HG03095 (cell line): Measurements from ENCODE around the gene AIFM2.
"Not testable (repeated sequence)": the region's sequence is repeated elsewhere in the genome, so short reads cannot be mapped to it uniquely, and the experiment has no call there.

Source experiments
- ATAC-seq: cut with Tn5 transposase; IDR thresholded peaks from one replicate; pipeline ENCODE4 v1.9.1; 2021; ENCODE audit warnings: moderate library complexity; ENCODE audit not compliant: unreplicated experiment

The AIFM2 gene

GRCh38 chr10:70132098-70133029, at the start of gene AIFM2:
Gene AIFM2 (minus strand): TSS chr10:70132825. CDS start chr10:70124084, 8,741 bp downstream.
- ATAC-seq = peak; percentile 69

- ATAC-seq = not testable (repeated sequence)
Observed at GRCh38 chr10:70179209-70179608, 46.6 kb upstream of the AIFM2 start.

DNA sequence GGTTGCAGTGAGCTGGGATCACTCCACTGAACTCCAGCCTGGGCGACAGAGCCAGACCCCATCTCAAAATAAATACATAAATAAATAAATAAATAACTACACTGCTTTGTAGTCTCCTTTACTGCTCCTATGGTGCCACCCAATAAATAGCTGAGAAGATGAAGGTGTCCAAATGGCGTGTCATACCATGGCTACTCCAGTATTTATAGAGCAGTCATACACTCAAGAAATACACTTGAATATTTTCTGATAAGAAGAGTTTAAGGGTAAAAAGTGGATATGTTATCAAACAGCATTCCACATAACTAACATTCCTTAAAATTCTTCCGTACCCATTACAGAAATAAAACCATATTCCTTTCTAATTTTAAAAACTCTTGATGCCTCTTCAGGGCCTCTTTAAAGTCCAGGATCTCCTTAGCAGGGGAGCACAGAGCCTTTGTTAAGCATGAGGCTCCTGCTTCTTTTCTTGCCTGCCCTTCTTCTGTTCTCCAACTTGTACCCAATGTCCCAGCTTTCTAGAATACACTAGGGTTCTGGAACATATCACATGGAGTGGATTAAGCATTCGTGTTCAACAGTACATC, 45.6 kb upstream of the AIFM2 start:
- ATAC-seq = no peak

DNA sequence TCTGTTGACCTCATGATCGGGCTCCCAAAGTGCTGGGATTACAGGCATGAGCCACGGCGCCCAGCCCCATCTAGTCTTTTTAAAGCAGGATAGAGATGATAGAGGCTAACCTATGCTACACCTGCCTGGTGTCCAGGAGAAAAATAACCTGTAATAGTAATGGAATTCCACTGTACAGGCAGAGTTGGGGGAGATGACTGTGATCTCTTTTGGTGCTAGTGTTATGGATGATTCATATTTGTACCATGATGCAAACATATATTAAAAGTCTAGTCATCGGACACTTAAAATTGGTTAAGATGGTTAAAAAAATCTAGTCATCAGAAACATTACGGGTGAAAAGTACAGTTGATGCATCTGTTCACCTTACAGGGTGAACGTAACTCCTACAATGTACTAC, 43.8 kb upstream of the AIFM2 start:
- ATAC-seq = no peak

DNA sequence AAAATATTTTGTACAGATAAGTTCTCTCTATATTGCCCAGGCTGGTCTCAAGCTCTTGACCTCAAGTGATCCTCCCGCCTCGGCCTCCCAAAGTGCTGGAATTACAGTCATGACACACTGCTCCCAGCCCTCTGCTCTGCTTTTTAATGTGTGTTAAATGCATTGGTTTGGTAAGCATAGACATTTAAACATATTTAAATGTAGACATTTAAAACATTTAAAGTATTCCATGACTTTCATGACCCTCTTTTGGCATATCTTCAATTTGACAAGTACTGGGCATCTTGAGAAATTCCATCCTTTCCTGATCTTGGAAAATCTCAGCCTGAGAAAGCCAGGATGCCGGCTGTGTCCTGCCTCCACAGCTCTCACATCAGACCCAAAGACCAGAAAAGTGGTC, 42.9 kb upstream of the AIFM2 start:
- ATAC-seq = no peak

GRCh38 chr10:70174058-70174741, 41.6 kb upstream of the AIFM2 start:
- no peak for ATAC-seq

DNA sequence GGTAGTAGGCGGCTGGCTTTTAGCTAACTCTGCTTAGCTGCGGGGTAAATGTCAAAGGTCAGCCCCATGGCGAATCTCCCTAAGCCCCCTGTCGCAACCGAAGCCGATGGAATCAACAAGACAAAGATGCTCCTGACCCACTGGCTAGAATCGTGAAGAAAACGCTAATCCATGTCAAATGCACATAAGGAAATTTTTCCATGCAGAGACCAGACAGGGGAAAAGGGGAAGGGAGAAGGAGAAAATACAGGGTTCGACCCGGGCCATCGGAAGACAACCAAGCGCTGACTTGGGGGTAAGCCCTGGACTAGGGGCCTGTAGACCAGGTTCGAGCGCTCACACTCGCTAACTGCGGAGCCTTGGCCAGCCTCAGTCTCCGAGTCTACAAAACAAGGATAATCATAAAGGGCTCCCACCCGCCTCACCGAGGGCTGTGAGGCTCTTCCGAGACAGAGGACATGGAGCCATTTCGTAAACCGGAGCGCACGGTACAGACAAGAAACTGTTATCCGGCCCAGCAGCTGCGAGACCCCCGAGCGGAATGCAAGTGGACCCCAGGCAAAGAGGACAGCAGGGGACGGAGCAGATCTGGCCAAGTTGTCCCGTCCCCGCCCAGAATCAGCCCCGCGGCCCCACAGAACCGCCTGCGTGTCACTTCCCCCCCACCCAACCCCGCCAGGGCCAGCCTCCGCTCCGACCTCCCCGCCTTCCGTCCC, 37.2 kb upstream of the AIFM2 start:
- ATAC-seq = no peak

GRCh38 chr10:70169011-70169410, 36.4 kb upstream of the AIFM2 start:
- no peak for ATAC-seq

DNA sequence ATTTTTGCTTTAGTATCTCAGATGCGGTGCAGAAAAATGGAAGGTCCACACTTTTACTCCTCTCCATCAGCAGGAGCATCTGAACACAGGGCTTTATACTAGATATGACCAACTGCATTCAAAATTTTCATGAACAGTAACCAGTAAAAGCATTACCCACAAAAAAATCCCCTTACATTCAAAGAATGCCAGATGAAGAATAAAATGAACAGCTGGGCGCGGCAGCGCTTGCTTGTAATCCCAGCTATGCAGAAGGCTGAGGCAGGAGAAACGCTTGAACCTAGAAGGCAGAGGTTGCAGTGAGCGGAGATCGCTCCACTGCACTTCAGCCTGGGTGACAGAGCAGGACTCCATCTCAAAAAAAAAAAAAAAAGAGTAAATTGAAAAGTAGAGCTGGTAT, 34.6 kb upstream of the AIFM2 start:
- no peak for ATAC-seq

GRCh38 chr10:70166394-70166793, 33.8 kb upstream of the AIFM2 start:
- ATAC-seq = no peak

DNA sequence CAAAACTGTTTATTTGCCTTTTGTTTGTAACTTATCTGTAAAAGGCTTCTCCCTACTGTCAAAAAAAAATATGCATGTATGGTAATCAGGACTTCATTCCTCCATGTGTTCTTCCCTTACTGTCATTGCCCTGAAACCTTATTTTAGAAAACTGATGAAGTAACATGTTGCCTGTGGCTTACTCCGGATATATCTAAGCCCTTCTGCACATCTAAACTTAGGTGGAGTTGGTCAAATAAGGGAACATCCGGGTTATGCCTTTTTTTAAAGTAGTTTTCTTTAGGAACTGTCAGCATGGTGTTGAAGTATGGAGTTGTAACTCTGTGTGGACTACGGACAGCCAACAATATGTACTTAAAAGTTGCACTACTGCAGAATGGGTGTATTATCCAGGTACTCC, 31.5 kb upstream of the AIFM2 start:
- no peak for ATAC-seq

- ATAC-seq = no peak
Observed at GRCh38 chr10:70163448-70163847, 30.8 kb upstream of the AIFM2 start.

GRCh38 chr10:70162892-70163201, 30.2 kb upstream of the AIFM2 start:
- peak; percentile 79 for ATAC-seq

DNA sequence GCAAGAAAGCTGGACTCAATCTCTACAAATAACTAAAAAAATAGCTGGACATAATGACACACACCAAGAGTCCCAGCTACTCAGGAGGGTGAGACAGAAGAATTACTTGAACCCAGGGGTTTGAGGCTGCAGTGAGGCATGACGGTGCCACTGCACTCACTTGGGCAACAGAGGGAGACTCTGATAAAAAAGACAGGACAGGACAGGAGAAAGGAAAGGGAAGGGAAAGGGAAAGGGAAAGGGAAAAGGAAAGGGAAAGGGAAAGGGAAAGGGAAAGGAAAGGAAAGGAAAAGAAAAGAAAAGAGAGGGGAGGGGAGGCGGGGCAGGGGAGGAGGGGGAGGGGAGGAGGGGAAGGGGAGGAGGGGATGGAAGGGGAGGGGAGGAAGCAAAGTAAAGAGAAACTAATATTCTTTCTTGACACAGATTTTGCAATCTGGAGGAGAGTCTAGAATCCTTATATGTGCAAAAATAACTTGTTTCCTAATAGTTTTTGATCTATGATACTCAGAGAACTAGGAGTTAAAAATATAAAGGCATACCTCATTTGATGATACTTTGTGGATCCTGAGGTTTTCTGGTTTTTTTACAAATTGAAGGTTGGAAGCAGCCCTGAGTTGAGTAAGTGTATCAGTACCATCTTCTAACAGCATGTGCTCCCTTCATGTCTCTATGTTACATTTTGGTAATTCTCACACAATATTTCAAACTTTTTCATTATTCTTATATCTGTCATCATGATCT, 29.7 kb upstream of the AIFM2 start:
- peak; percentile 23 for ATAC-seq

GRCh38 chr10:70160798-70161197, 28.2 kb upstream of the AIFM2 start:
- ATAC-seq = no peak

- not testable (repeated sequence) for ATAC-seq
Observed at GRCh38 chr10:70159366-70159765, 26.7 kb upstream of the AIFM2 start.

GRCh38 chr10:70158113-70158512, 25.5 kb upstream of the AIFM2 start:
- ATAC-seq = no peak

GRCh38 chr10:70155255-70155838, 22.7 kb upstream of the AIFM2 start:
- ATAC-seq = no peak

- no peak for ATAC-seq
Observed at GRCh38 chr10:70148516-70148915, 15.9 kb upstream of the AIFM2 start.

DNA sequence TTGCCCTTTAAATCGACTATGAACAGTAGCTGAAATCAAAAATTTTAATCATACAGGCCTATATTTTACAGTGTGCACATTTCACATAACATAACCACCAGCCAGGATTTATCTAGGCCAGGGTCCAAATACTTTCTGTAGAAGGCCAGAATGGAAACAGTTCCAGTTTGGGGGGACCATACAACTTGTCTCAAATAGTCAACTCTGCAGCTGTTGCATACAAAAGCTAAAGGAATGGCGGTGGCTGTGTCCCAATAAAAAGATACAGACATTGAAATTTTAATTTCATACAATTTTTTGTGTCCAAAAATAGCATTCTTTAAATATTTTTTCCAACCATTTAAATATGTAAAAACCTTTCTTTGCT, 14.6 kb upstream of the AIFM2 start:
- no peak for ATAC-seq
